Measurements from ENCODE around the gene GAS1. TPM values are rescaled to one million over a fixed set of nuclear protein-coding genes. Genes with fewer than 3 reads are reported as not detected.

The GAS1 gene
- total RNA-seq, 1 experiment from 2014 or later: 57.5 TPM

- no peak for DNase-seq (ENCODE audit: low spot score)
- Histone ChIP-seq H3K4me1 (ENCODE audit: insufficient read depth, low read length, poor library complexity, severe bottlenecking) (no peaks in the 10 kb centered on the region), H3K36me3 (ENCODE audit: insufficient read depth, low read length, poor library complexity, severe bottlenecking) (no peaks in the 10 kb centered on the region), H3K27ac (ENCODE audit: low read depth, low read length, poor library complexity, severe bottlenecking) (no peak overlapping the region), H3K27me3 (replicated peaks; ENCODE audit: insufficient read depth, low read depth, low read length, poor library complexity) (no peaks in the 10 kb centered on the region), H3K9me3 (ENCODE audit: low read depth, low read length, poor library complexity, severe bottlenecking) (peaks cover 8% of the 10 kb centered on the region), H3K4me3 (ENCODE audit: low read depth, low read length, poor library complexity, severe bottlenecking) (no peak overlapping the region)
- no peak for TF ChIP-seq EZH2 (IDR thresholded peaks at IDR 0.05; ENCODE audit: borderline replicate concordance, low read depth, low read length, poor library complexity, severe bottlenecking)
- TF ChIP-seq CTCF (conservative IDR thresholded peaks at IDR 0.05; ENCODE audit: low read depth, low read length): no peak
- ChIA-PET CTCF (no interaction called here), POLR2A (ENCODE audit: low non-redundant PET) (no interaction called here)
- intact Hi-C loops (cut with micrococcal nuclease; ENCODE audit: unreplicated experiment): no loop called here
- no TSS peak for BruUV-seq (replicated peaks)
Observed at GRCh38 chr9:86909388-86909787, 37.9 kb downstream of the GAS1 start.

GRCh38 chr9:86908261-86908660 is 39.0 kb downstream of the GAS1 start:
- Histone ChIP-seq H3K27ac (ENCODE audit: low read depth, low read length, poor library complexity, severe bottlenecking) (no peak overlapping the region), H3K36me3 (ENCODE audit: insufficient read depth, low read length, poor library complexity, severe bottlenecking) (no peaks in the 10 kb centered on the region), H3K4me1 (ENCODE audit: insufficient read depth, low read length, poor library complexity, severe bottlenecking) (peaks cover 8% of the 10 kb centered on the region), H3K4me3 (ENCODE audit: low read depth, low read length, poor library complexity, severe bottlenecking) (no peak overlapping the region), H3K27me3 (replicated peaks; ENCODE audit: insufficient read depth, low read depth, low read length, poor library complexity) (no peaks in the 10 kb centered on the region), H3K9me3 (ENCODE audit: low read depth, low read length, poor library complexity, severe bottlenecking) (peaks cover 8% of the 10 kb centered on the region)
- CTCF ChIA-PET: no interaction called here
- DNase-seq (ENCODE audit: low spot score): no peak
- BruUV-seq (replicated peaks): no TSS peak
- POLR2A ChIA-PET (ENCODE audit: low non-redundant PET): no interaction called here
- TF ChIP-seq EZH2 (IDR thresholded peaks at IDR 0.05; ENCODE audit: borderline replicate concordance, low read depth, low read length, poor library complexity, severe bottlenecking): no peak
- no peak for TF ChIP-seq CTCF (conservative IDR thresholded peaks at IDR 0.05; ENCODE audit: low read depth, low read length)
- intact Hi-C loops (cut with micrococcal nuclease; ENCODE audit: unreplicated experiment): no loop called here

- no peak overlapping the region for H3K4me3 ChIP-seq (ENCODE audit: low read depth, low read length, poor library complexity, severe bottlenecking)
- no peak for TF ChIP-seq CTCF (conservative IDR thresholded peaks at IDR 0.05; ENCODE audit: low read depth, low read length)
- no peak for TF ChIP-seq EZH2 (IDR thresholded peaks at IDR 0.05; ENCODE audit: borderline replicate concordance, low read depth, low read length, poor library complexity, severe bottlenecking)
- intact Hi-C loops (cut with micrococcal nuclease; ENCODE audit: unreplicated experiment): no loop called here
- no TSS peak for BruUV-seq (replicated peaks)
- POLR2A ChIA-PET (ENCODE audit: low non-redundant PET): no interaction called here
- no peak overlapping the region for H3K27ac ChIP-seq (ENCODE audit: low read depth, low read length, poor library complexity, severe bottlenecking)
- DNase-seq (ENCODE audit: low spot score): no peak
- CTCF ChIA-PET: no interaction called here
- no peaks in the 10 kb centered on the region for H3K27me3 ChIP-seq (replicated peaks; ENCODE audit: insufficient read depth, low read depth, low read length, poor library complexity)
- H3K9me3 ChIP-seq (ENCODE audit: low read depth, low read length, poor library complexity, severe bottlenecking): peaks cover 8% of the 10 kb centered on the region
- no peaks in the 10 kb centered on the region for H3K36me3 ChIP-seq (ENCODE audit: insufficient read depth, low read length, poor library complexity, severe bottlenecking)
- H3K4me1 ChIP-seq (ENCODE audit: insufficient read depth, low read length, poor library complexity, severe bottlenecking): peaks cover 15% of the 10 kb centered on the region
Observed at GRCh38 chr9:86907346-86907745, 40.0 kb downstream of the GAS1 start.
